GM18499 (cell line): ENCODE data around the gene PTPRC.

ENCODE experiments used
- ATAC-seq: cut with Tn5 transposase; IDR thresholded peaks from one replicate; pipeline ENCODE4 v1.9.1; 2021; ENCODE audit warnings: moderate number of reproducible peaks; ENCODE audit not compliant: insufficient read depth, unreplicated experiment

Gene PTPRC

GRCh38 chr1:198699167-198700015 is 60.6 kb downstream of the PTPRC start:
- no peak for ATAC-seq

GRCh38 chr1:198700016-198700392 is 61.2 kb downstream of the PTPRC start:
- no peak for ATAC-seq

GRCh38 chr1:198700396-198700795 is 61.6 kb downstream of the PTPRC start:
- ATAC-seq, result no peak

GRCh38 chr1:198701250-198701649 is 62.4 kb downstream of the PTPRC start:
- no peak for ATAC-seq

- no peak for ATAC-seq
Observed at GRCh38 chr1:198701766-198702539, 63.1 kb downstream of the PTPRC start.

GRCh38 chr1:198708761-198709525 is 70.1 kb downstream of the PTPRC start:
- no peak for ATAC-seq

GRCh38 chr1:198711837-198712236 is 73.0 kb downstream of the PTPRC start:
- no peak for ATAC-seq

- no peak for ATAC-seq
Observed at GRCh38 chr1:198713081-198713480, 74.2 kb downstream of the PTPRC start.

- no peak for ATAC-seq
Observed at GRCh38 chr1:198714271-198714670, 75.4 kb downstream of the PTPRC start.

GRCh38 chr1:198716051-198716450 is 77.2 kb downstream of the PTPRC start:
- ATAC-seq, result no peak

GRCh38 chr1:198717510-198717909 is 78.7 kb downstream of the PTPRC start:
- ATAC-seq, result no peak

GRCh38 chr1:198723127-198723526 is 84.3 kb downstream of the PTPRC start:
- no peak for ATAC-seq

- ATAC-seq, result no peak
Observed at GRCh38 chr1:198725090-198725489, 86.2 kb downstream of the PTPRC start.

- ATAC-seq, result no peak
Observed at GRCh38 chr1:198726455-198726854, 87.6 kb downstream of the PTPRC start.

- no peak for ATAC-seq
Observed at GRCh38 chr1:198729195-198729863, 90.5 kb downstream of the PTPRC start.

GRCh38 chr1:198730952-198731351 is 92.1 kb downstream of the PTPRC start:
- ATAC-seq, result no peak

GRCh38 chr1:198734323-198735008 is 95.6 kb downstream of the PTPRC start:
- ATAC-seq, result peak; percentile 83

GRCh38 chr1:198741744-198742143 is 102.9 kb downstream of the PTPRC start:
- ATAC-seq, result no peak

GRCh38 chr1:198747127-198747526 is 108.3 kb downstream of the PTPRC start:
- no peak for ATAC-seq

- no peak for ATAC-seq
Observed at GRCh38 chr1:198749279-198749678, 110.4 kb downstream of the PTPRC start.
